ENCODE measurements around the gene NPRL2. TPM values are rescaled to one million over a fixed set of nuclear protein-coding genes. Genes with fewer than 3 reads are reported as not detected.

Gene NPRL2
- total and polyA plus RNA-seq, 2 donors (not counting 3 experiments of a cell fraction or from before 2014, with no cell fraction given), result 13.4 to 30.6 TPM

DNA sequence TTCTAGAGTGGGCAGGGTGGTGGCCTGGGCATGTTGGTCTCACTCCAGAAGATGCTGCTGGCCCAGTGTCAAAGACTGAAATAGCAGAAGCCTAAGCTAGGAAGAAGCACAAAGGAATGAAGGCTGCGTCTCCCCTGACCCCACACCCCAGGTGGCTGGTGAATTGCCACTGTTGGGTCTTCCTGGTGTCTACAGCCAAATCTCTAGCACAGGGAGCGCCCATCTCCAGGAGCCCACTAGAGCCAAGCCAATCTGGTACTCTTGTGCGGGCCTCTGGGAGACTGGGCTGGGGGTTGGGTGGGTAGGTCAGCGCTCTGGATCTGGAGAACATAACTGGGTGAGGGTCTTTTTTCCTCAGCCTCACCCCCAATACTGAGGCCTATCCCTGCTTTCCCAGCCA lies 23.4 kb downstream of the NPRL2 start:
- H3K4me3 ChIP-seq (replicated peaks in 1 of 3; ENCODE audit: insufficient read depth in 1 of 3, low read depth in 1 of 3, low read length in 3 of 3), result peak overlapping the region in 2 of 3 experiments; percentile 69 to 88
- peaks cover 32% of the 10 kb centered on the region for H3K4me1 ChIP-seq (ENCODE audit: control insufficient read depth, extremely low read depth, insufficient read depth, low read length)
- CTCF ChIA-PET, result interaction anchor here (1.6 to 1.8 kb wide), 3 partner anchors 10 to 101 kb away, joined by 4 to 13 read pairs (median 6); partner anchors contain the start of genes HYAL3 and NAA80
- no peak overlapping the region for H2AFZ ChIP-seq (ENCODE audit: low read depth, low read length)
- intact Hi-C loops (cut with micrococcal nuclease), result no loop called here
- H3K27me3 ChIP-seq (ENCODE audit: control insufficient read depth in 2 of 2, insufficient read depth in 2 of 2, low read length in 2 of 2), result no peaks in the 10 kb centered on the region
- peak overlapping the region; percentile 70 for H3K27ac ChIP-seq (ENCODE audit: insufficient read depth, low read depth, low read length)
- peak overlapping the region; percentile 87 for H3K9ac ChIP-seq (replicated peaks; ENCODE audit: extremely low read depth, insufficient read depth, low read length)
- no peaks in the 10 kb centered on the region for H4K20me1 ChIP-seq (replicated peaks; ENCODE audit: control insufficient read depth, extremely low read depth, insufficient read depth, low read length)
- peaks cover 27% of the 10 kb centered on the region for H3K79me2 ChIP-seq (ENCODE audit: control insufficient read depth, insufficient read depth, low read length)
- dilution Hi-C loops (cut with MboI; ENCODE audit: extremely low pct_ligation_motif_present, low sequenced_read_pairs), result no loop called here
- TF ChIP-seq EZH2 (IDR thresholded peaks at IDR 0.05; ENCODE audit: borderline replicate concordance, low read depth, low read length, severe bottlenecking), result no peak
- TF ChIP-seq CTCF (IDR thresholded peaks at IDR 0.05; ENCODE audit: extremely low read depth in 1 of 2, insufficient read depth in 1 of 2, low read depth in 1 of 2, low read length in 2 of 2), result no peak
- TF ChIP-seq MAX (IDR thresholded peaks at IDR 0.05; ENCODE audit: insufficient read depth, insufficient read length), result no peak
- TF ChIP-seq GATA2 (IDR thresholded peaks at IDR 0.05; ENCODE audit: insufficient read depth, insufficient read length, low read depth, low read length), result no peak
- TF ChIP-seq FOS (IDR thresholded peaks at IDR 0.05; ENCODE audit: borderline replicate concordance, insufficient read depth, low read length), result no peak
- no peak for TF ChIP-seq POLR2AphosphoS5 (IDR thresholded peaks at IDR 0.05; ENCODE audit: insufficient read depth, low read depth, low read length)
- TF ChIP-seq MYC (IDR thresholded peaks at IDR 0.05; ENCODE audit: low read depth, low read length), result no peak
- TF ChIP-seq POLR2A (IDR thresholded peaks at IDR 0.05; ENCODE audit: low read depth, low read length), result no peak
- no peak for TF ChIP-seq JUN (IDR thresholded peaks at IDR 0.05; ENCODE audit: borderline replicate concordance, insufficient read depth, insufficient read length, low read depth)
- POLR2A ChIA-PET, result interaction anchor here (1.9 kb wide), 1 partner anchor 10 kb away, joined by 8 read pairs; no protein-coding TSS in a partner anchor
- DNase-seq (ENCODE audit: low read depth, low spot score) (no peak), FAIRE-seq (no peak)
- peak overlapping the region; percentile 83 for H3K4me2 ChIP-seq (ENCODE audit: insufficient read depth, low read length)
- TSS peak; percentile 6 for BruUV-seq (replicated peaks)
- H3K9me1 ChIP-seq (replicated peaks; ENCODE audit: control insufficient read depth, extremely low read depth, insufficient read depth, low read length), result no peaks in the 10 kb centered on the region
- H3K9me3 ChIP-seq (replicated peaks; ENCODE audit: control insufficient read depth, insufficient read depth, low read length), result no peaks in the 10 kb centered on the region
- H3K36me3 ChIP-seq (ENCODE audit: control insufficient read depth in 2 of 2, extremely low read depth in 1 of 2, insufficient read depth in 2 of 2, low read length in 2 of 2), result peaks cover 20 to 39% of the 10 kb centered on the region in 2 experiments
